HEK293 (cell line): ENCODE results near the gene KLHL4.

ENCODE experiments used
- CTCF ChIA-PET: fragments of 350-600 bp; formaldehyde crosslinking; extraction: SDS; loops from one replicate; lab custom pipeline; 2021; ENCODE audit warnings: antibody characterized with exemption; lab: Yijun Ruan, JAX
- POLR2A ChIA-PET: fragments of 300-600 bp; formaldehyde crosslinking; extraction: SDS; loops from one replicate; lab custom pipeline; 2020; ENCODE audit warnings: antibody characterized with exemption, inconsistent platforms; lab: Yijun Ruan, JAX
- H3K27ac ChIP-seq: fragments of 200-500 bp; sonication (Bioruptor generic); 2 replicates; pipeline ENCODE4 v1.5.1; 2014; ENCODE audit warnings: low read depth, low read length, control low read depth, inconsistent platforms; ENCODE audit errors: extremely low read depth
- H3K36me3 ChIP-seq, 2 experiments: fragments of 200-500 bp in 1 of 2; sonication (Bioruptor generic) in 1 of 2; 1 replicate in 1 of 2; 2 replicates in 1 of 2; pipeline ENCODE4 v1.5.1; 2014 to 2017; ENCODE audit warnings: inconsistent platforms in 2 of 2, low read length in 2 of 2; ENCODE audit not compliant: control insufficient read depth in 2 of 2, insufficient read depth in 1 of 2
- H3K4me1 ChIP-seq: fragments of 200-500 bp; sonication (Bioruptor generic); 2 replicates; pipeline ENCODE4 v1.5.1; 2014; ENCODE audit warnings: mild to moderate bottlenecking, low read length, inconsistent platforms; ENCODE audit not compliant: control insufficient read depth, insufficient read depth
- H3K4me3 ChIP-seq: 2 replicates; pipeline ENCODE4 v1.5.1; 2011; ENCODE audit warnings: low read depth, mild to moderate bottlenecking, control low read depth, low read length, moderate library complexity
- H3K9me3 ChIP-seq: fragments of 200-500 bp; sonication (Bioruptor generic); 2 replicates; pipeline ENCODE4 v1.5.1; 2014; ENCODE audit warnings: low read depth, low read length, inconsistent platforms; ENCODE audit not compliant: control insufficient read depth, insufficient read depth
- BCL11B ChIP-seq: fragments of 450-650 bp; formaldehyde crosslinking; IDR thresholded peaks from 2 replicates; pipeline ENCODE4 v1.5.1; 2016; ENCODE audit warnings: low read depth, missing biosample characterization, missing genetic modification characterization
- FEZF1 ChIP-seq: fragments of 450-650 bp; formaldehyde crosslinking; IDR thresholded peaks from 2 replicates; pipeline ENCODE4 v1.5.1; 2016; ENCODE audit warnings: missing biosample characterization, missing genetic modification characterization
- MYNN ChIP-seq: fragments of 450-650 bp; formaldehyde crosslinking; IDR thresholded peaks from 2 replicates; pipeline ENCODE4 v1.5.1; 2016; ENCODE audit warnings: missing biosample characterization, missing genetic modification characterization, borderline replicate concordance
- MZF1 ChIP-seq: fragments of 450-650 bp; formaldehyde crosslinking; IDR thresholded peaks from 2 replicates; pipeline ENCODE4 v1.5.1; 2017; ENCODE audit warnings: missing biosample characterization, missing genetic modification characterization, borderline replicate concordance
- REPIN1 ChIP-seq: fragments of 450-650 bp; formaldehyde crosslinking; IDR thresholded peaks from 2 replicates; pipeline ENCODE4 v1.5.1; 2017; ENCODE audit warnings: missing biosample characterization, missing genetic modification characterization, low read depth
- SETDB1 ChIP-seq: IDR thresholded peaks from one replicate; pipeline ENCODE4 v1.6.1; 2017; ENCODE audit warnings: mild to moderate bottlenecking, low read length, moderate library complexity, mixed read lengths; ENCODE audit not compliant: insufficient read length
- SP2 ChIP-seq: fragments of 450-650 bp; formaldehyde crosslinking; IDR thresholded peaks from 2 replicates; pipeline ENCODE4 v1.5.1; 2016; ENCODE audit warnings: missing biosample characterization, missing genetic modification characterization
- ZBTB21 ChIP-seq: fragments of 450-650 bp; formaldehyde crosslinking; IDR thresholded peaks from 2 replicates; pipeline ENCODE4 v1.5.1; 2017; ENCODE audit warnings: missing biosample characterization, missing genetic modification characterization
- ZFP41 ChIP-seq: fragments of 450-650 bp; formaldehyde crosslinking; IDR thresholded peaks from 2 replicates; pipeline ENCODE4 v1.5.1; 2016; ENCODE audit warnings: missing biosample characterization, missing genetic modification characterization, borderline replicate concordance
- ZNF138 ChIP-seq: fragments of 450-650 bp; formaldehyde crosslinking; IDR thresholded peaks from 2 replicates; pipeline ENCODE4 v1.5.1; 2016; ENCODE audit warnings: missing biosample characterization, missing genetic modification characterization, borderline replicate concordance
- ZNF146 ChIP-seq: fragments of 450-650 bp; formaldehyde crosslinking; IDR thresholded peaks from 2 replicates; pipeline ENCODE4 v1.5.1; 2016; ENCODE audit warnings: missing biosample characterization, missing genetic modification characterization
- ZNF223 ChIP-seq: fragments of 450-650 bp; formaldehyde crosslinking; IDR thresholded peaks from 2 replicates; pipeline ENCODE4 v1.5.1; 2016; ENCODE audit warnings: missing biosample characterization, missing genetic modification characterization
- ZNF350 ChIP-seq: fragments of 450-650 bp; formaldehyde crosslinking; IDR thresholded peaks from 2 replicates; pipeline ENCODE4 v1.5.0; 2017; ENCODE audit warnings: missing biosample characterization, mild to moderate bottlenecking, missing genetic modification characterization
- ZNF366 ChIP-seq: fragments of 450-650 bp; formaldehyde crosslinking; conservative IDR thresholded peaks from 2 replicates; pipeline ENCODE4 v1.5.1; 2016; ENCODE audit warnings: missing biosample characterization, missing genetic modification characterization
- ZNF391 ChIP-seq: fragments of 450-650 bp; formaldehyde crosslinking; IDR thresholded peaks from 2 replicates; pipeline ENCODE4 v1.5.1; 2016; ENCODE audit warnings: low read depth, missing biosample characterization, missing genetic modification characterization, borderline replicate concordance
- ZNF416 ChIP-seq: fragments of 450-650 bp; formaldehyde crosslinking; IDR thresholded peaks from 2 replicates; pipeline ENCODE4 v1.5.1; 2016; ENCODE audit warnings: missing biosample characterization, missing genetic modification characterization
- ZNF510 ChIP-seq: fragments of 450-650 bp; formaldehyde crosslinking; IDR thresholded peaks from 2 replicates; pipeline ENCODE4 v1.5.1; 2018; ENCODE audit warnings: mild to moderate bottlenecking, missing genetic modification characterization, missing biosample characterization; ENCODE audit not compliant: insufficient replicate concordance
- ZNF529 ChIP-seq: fragments of 450-650 bp; formaldehyde crosslinking; IDR thresholded peaks from 2 replicates; pipeline ENCODE4 v1.5.1; 2017; ENCODE audit warnings: missing genetic modification characterization, missing biosample characterization; ENCODE audit not compliant: insufficient replicate concordance
- ZNF626 ChIP-seq: fragments of 450-650 bp; sonication (Bioruptor Pico); formaldehyde crosslinking; IDR thresholded peaks from 2 replicates; pipeline ENCODE4 v1.5.1; 2018; ENCODE audit warnings: missing biosample characterization, missing genetic modification characterization, inconsistent platforms
- ZSCAN16 ChIP-seq: fragments of 450-650 bp; formaldehyde crosslinking; IDR thresholded peaks from 2 replicates; pipeline ENCODE4 v1.5.1; 2016; ENCODE audit warnings: missing biosample characterization, missing genetic modification characterization
- TF ChIP-seq, protein P1 (sequence below): fragments of 450-650 bp; IDR thresholded peaks from 2 replicates; pipeline ENCODE4 v1.5.1; 2018; ENCODE audit warnings: missing biosample characterization, missing genetic modification characterization
- TF ChIP-seq, protein P2 (sequence below): IDR thresholded peaks from 2 replicates; pipeline ENCODE4 v1.6.1; 2011; ENCODE audit warnings: mild to moderate bottlenecking, low read depth, low read length, borderline replicate concordance
- TF ChIP-seq, protein P3 (sequence below): fragments of 450-650 bp; formaldehyde crosslinking; IDR thresholded peaks from 2 replicates; pipeline ENCODE4 v1.5.1; 2016; ENCODE audit warnings: missing biosample characterization, missing genetic modification characterization
- TF ChIP-seq, protein P4 (sequence below): fragments of 450-650 bp; formaldehyde crosslinking; IDR thresholded peaks from 2 replicates; pipeline ENCODE4 v1.5.1; 2017; ENCODE audit warnings: missing biosample characterization, missing genetic modification characterization

Gene KLHL4

DNA sequence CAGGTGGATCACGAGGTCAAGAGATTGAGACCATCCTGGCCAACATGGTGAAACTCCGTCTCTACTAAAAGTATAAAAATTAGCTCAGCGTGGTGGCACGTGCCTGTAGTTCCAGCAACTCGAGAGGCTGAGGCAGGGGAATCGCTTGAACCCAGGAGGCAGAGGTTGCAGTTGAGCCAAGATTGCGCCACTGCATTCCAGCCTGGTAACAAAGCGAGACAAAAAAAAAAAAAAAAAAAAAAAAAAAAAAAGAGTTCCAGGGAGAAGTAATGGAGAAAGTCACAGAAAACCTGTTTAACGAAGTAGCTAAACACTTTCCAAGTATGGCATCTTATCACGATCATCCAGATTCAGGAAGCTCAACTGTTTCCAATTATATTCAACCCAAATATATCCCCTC, 10.9 kb downstream of the KLHL4 start:
- ChIA-PET CTCF (interaction anchor here (0.6 kb wide), 1 partner anchor 1182 kb away, joined by 4 read pairs; no protein-coding TSS in a partner anchor), POLR2A (no interaction called here)
- TF ChIP-seq, protein P1, sequence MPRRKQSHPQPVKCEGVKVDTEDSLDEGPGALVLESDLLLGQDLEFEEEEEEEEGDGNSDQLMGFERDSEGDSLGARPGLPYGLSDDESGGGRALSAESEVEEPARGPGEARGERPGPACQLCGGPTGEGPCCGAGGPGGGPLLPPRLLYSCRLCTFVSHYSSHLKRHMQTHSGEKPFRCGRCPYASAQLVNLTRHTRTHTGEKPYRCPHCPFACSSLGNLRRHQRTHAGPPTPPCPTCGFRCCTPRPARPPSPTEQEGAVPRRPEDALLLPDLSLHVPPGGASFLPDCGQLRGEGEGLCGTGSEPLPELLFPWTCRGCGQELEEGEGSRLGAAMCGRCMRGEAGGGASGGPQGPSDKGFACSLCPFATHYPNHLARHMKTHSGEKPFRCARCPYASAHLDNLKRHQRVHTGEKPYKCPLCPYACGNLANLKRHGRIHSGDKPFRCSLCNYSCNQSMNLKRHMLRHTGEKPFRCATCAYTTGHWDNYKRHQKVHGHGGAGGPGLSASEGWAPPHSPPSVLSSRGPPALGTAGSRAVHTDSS (tag by site-specific recombination): no peak
- TF ChIP-seq ZNF366 (tag by site-specific recombination): no peak
- TF ChIP-seq ZNF146: no peak
- TF ChIP-seq, protein P2, sequence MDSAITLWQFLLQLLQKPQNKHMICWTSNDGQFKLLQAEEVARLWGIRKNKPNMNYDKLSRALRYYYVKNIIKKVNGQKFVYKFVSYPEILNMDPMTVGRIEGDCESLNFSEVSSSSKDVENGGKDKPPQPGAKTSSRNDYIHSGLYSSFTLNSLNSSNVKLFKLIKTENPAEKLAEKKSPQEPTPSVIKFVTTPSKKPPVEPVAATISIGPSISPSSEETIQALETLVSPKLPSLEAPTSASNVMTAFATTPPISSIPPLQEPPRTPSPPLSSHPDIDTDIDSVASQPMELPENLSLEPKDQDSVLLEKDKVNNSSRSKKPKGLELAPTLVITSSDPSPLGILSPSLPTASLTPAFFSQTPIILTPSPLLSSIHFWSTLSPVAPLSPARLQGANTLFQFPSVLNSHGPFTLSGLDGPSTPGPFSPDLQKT: no peak
- no peak for TF ChIP-seq ZNF350 (tag by site-specific recombination)
- Histone ChIP-seq H3K4me3 (no peak overlapping the region), H3K4me1 (no peaks in the 10 kb centered on the region), H3K27ac (no peak overlapping the region), H3K36me3 (no peaks in the 10 kb centered on the region), H3K9me3 (no peaks in the 10 kb centered on the region; the same call in 1 of the 2 replicates)

DNA sequence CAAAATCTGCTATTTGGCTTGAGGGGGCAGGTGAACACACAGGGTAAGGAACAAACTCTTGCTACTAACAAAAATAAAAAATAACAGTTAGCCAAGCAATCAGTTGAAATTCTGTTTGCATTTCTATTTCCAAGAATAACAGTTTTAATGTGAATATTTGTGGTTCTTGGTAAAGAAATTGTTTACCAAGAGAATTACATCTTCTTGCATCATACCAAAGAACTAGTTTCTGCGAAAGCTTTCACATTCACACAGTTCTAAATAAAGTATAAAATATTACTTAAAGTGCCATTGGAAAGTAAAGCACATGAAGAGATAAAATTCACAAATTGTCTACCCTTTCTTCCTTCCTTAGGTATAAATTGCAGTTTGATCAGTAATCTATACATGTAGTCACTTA, 54.4 kb downstream of the KLHL4 start:
- ChIA-PET CTCF (interaction anchor here (0.6 to 2.6 kb wide), 2 partner anchors 12 to 22 kb away, joined by 4 to 16 read pairs; no protein-coding TSS in a partner anchor), POLR2A (no interaction called here)
- Histone ChIP-seq H3K4me1 (no peaks in the 10 kb centered on the region), H3K27ac (no peak overlapping the region), H3K9me3 (no peaks in the 10 kb centered on the region), H3K36me3 (no peaks in the 10 kb centered on the region), H3K4me3 (no peak overlapping the region)
- no peak for TF ChIP-seq ZFP41 (tag by site-specific recombination)
- no peak for TF ChIP-seq REPIN1 (tag by site-specific recombination)
- TF ChIP-seq ZNF223 (tag by site-specific recombination): no peak
- TF ChIP-seq FEZF1 (tag by site-specific recombination): no peak
- TF ChIP-seq ZBTB21 (tag by site-specific recombination): no peak
- TF ChIP-seq ZNF626: no peak
- TF ChIP-seq ZNF529 (tag by site-specific recombination): no peak
- no peak for TF ChIP-seq MYNN
- no peak for TF ChIP-seq SETDB1
- TF ChIP-seq ZSCAN16 (tag by site-specific recombination): no peak
- no peak for TF ChIP-seq ZNF391 (tag by site-specific recombination)
- no peak for TF ChIP-seq ZNF416 (tag by site-specific recombination)
- no peak for TF ChIP-seq ZNF510 (tag by site-specific recombination)
- no peak for TF ChIP-seq ZNF146
- no peak for TF ChIP-seq ZNF138 (tag by site-specific recombination)
- TF ChIP-seq SP2 (tag by site-specific recombination): no peak
- TF ChIP-seq BCL11B (tag by site-specific recombination): no peak
- TF ChIP-seq, protein P3, sequence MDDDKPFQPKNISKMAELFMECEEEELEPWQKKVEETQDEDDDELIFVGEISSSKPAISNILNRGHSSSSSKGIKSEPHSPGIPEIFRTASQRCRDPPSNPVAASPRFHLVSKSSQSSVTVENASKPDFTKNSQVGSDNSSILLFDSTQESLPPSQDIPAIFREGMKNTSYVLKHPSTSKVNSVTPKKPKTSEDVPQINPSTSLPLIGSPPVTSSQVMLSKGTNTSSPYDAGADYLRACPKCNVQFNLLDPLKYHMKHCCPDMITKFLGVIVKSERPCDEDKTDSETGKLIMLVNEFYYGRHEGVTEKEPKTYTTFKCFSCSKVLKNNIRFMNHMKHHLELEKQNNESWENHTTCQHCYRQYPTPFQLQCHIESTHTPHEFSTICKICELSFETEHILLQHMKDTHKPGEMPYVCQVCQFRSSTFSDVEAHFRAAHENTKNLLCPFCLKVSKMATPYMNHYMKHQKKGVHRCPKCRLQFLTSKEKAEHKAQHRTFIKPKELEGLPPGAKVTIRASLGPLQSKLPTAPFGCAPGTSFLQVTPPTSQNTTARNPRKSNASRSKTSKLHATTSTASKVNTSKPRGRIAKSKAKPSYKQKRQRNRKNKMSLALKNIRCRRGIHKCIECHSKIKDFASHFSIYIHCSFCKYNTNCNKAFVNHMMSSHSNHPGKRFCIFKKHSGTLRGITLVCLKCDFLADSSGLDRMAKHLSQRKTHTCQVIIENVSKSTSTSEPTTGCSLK (tag by site-specific recombination): no peak
- TF ChIP-seq MZF1 (tag by site-specific recombination): no peak
- TF ChIP-seq, protein P4, sequence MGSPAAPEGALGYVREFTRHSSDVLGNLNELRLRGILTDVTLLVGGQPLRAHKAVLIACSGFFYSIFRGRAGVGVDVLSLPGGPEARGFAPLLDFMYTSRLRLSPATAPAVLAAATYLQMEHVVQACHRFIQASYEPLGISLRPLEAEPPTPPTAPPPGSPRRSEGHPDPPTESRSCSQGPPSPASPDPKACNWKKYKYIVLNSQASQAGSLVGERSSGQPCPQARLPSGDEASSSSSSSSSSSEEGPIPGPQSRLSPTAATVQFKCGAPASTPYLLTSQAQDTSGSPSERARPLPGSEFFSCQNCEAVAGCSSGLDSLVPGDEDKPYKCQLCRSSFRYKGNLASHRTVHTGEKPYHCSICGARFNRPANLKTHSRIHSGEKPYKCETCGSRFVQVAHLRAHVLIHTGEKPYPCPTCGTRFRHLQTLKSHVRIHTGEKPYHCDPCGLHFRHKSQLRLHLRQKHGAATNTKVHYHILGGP (tag by site-specific recombination): no peak
